HG03108 (cell line): Measurements from ENCODE around the gene PTPRN2.

ENCODE experiments used
- ATAC-seq: cut with Tn5 transposase; IDR thresholded peaks from one replicate; pipeline ENCODE4 v1.9.1; 2021; ENCODE audit warnings: moderate library complexity; ENCODE audit not compliant: unreplicated experiment

Gene PTPRN2

GRCh38 chr7:158603773-158604755 is 16.4 kb upstream of the PTPRN2 start:
- ATAC-seq: peak; percentile 19

GRCh38 chr7:158602905-158603772 is 15.5 kb upstream of the PTPRN2 start:
- peak; percentile 54 for ATAC-seq

- no peak for ATAC-seq
Measured at GRCh38 chr7:158602041-158602440, 14.4 kb upstream of the PTPRN2 start.

GRCh38 chr7:158601090-158601489 is 13.5 kb upstream of the PTPRN2 start:
- ATAC-seq: no peak

GRCh38 chr7:158596745-158597144 is 9.1 kb upstream of the PTPRN2 start:
- no peak for ATAC-seq

GRCh38 chr7:158596309-158596708 is 8.7 kb upstream of the PTPRN2 start:
- ATAC-seq: no peak

- no peak for ATAC-seq
Measured at GRCh38 chr7:158595068-158595467, 7.4 kb upstream of the PTPRN2 start.

GRCh38 chr7:158592541-158592940 is 4.9 kb upstream of the PTPRN2 start:
- no peak for ATAC-seq

- no peak for ATAC-seq
Measured at GRCh38 chr7:158591944-158592343, 4.3 kb upstream of the PTPRN2 start.

- no peak for ATAC-seq
Measured at GRCh38 chr7:158590181-158590530, 2.5 kb upstream of the PTPRN2 start.

GRCh38 chr7:158589653-158590052 is 2.0 kb upstream of the PTPRN2 start:
- ATAC-seq: no peak

- ATAC-seq: no peak
Measured at GRCh38 chr7:158588878-158589442, 1.3 kb upstream of the PTPRN2 start.

- no peak for ATAC-seq
Measured at GRCh38 chr7:158588085-158588877, 658 bp upstream of the PTPRN2 start.

GRCh38 chr7:158586499-158587161 is 993 bp downstream of the PTPRN2 start:
- no peak for ATAC-seq

- no peak for ATAC-seq
Measured at GRCh38 chr7:158585721-158586498, 1.7 kb downstream of the PTPRN2 start.

GRCh38 chr7:158584407-158584806 is 3.2 kb downstream of the PTPRN2 start:
- no peak for ATAC-seq

- no peak for ATAC-seq
Measured at GRCh38 chr7:158583810-158584209, 3.8 kb downstream of the PTPRN2 start.

- no peak for ATAC-seq
Measured at GRCh38 chr7:158583143-158583542, 4.5 kb downstream of the PTPRN2 start.

GRCh38 chr7:158582089-158582456 is 5.5 kb downstream of the PTPRN2 start:
- ATAC-seq: no peak
